Neural progenitor cell (in vitro differentiated cells): ENCODE measurements around the gene KPNB1. TPM values are rescaled to one million over a fixed set of nuclear protein-coding genes. Genes with fewer than 3 reads are reported as not detected.

ENCODE experiments used
- DNase-seq: peaks from one replicate; pipeline ENCODE4 v3.0.0-alpha.2; 2016; ENCODE audit warnings: low spot score
- H2AFZ ChIP-seq: fragments of 200-600 bp; sonication (generic); replicated peaks from 2 replicates; pipeline ENCODE4 v1.6.1; 2016; ENCODE audit warnings: antibody characterized with exemption
- H3F3A ChIP-seq: fragments of 200-600 bp; sonication (generic); 2 replicates; pipeline ENCODE4 v1.6.1; 2016; ENCODE audit warnings: antibody characterized with exemption, low read depth
- H3K27ac ChIP-seq: fragments of 200-600 bp; sonication (generic); 2 replicates; pipeline ENCODE4 v1.5.1; 2016; ENCODE audit warnings: mild to moderate bottlenecking
- H3K27me3 ChIP-seq: fragments of 200-600 bp; sonication (generic); 2 replicates; pipeline ENCODE4 v1.6.1; 2016; ENCODE audit warnings: mild to moderate bottlenecking, moderate library complexity
- H3K36me3 ChIP-seq: fragments of 200-600 bp; sonication (generic); 2 replicates; pipeline ENCODE4 v1.5.1; 2016
- H3K4me1 ChIP-seq: fragments of 200-600 bp; sonication (generic); 2 replicates; pipeline ENCODE4 v1.6.1; 2016; ENCODE audit warnings: mixed run types
- H3K4me2 ChIP-seq: fragments of 200-600 bp; sonication (generic); 2 replicates; pipeline ENCODE4 v1.6.1; 2016
- H3K4me3 ChIP-seq: fragments of 200-600 bp; sonication (generic); 2 replicates; pipeline ENCODE4 v1.5.1; 2016
- H3K79me2 ChIP-seq: fragments of 200-600 bp; sonication (generic); 2 replicates; pipeline ENCODE4 v1.6.1; 2016; ENCODE audit warnings: low read depth
- H3K9ac ChIP-seq: fragments of 200-600 bp; sonication (generic); 2 replicates; pipeline ENCODE4 v1.6.1; 2016
- H3K9me3 ChIP-seq: fragments of 200-600 bp; sonication (generic); 2 replicates; pipeline ENCODE4 v1.5.1; 2016; ENCODE audit warnings: low read depth
- H4K20me1 ChIP-seq: fragments of 200-600 bp; sonication (generic); 2 replicates; pipeline ENCODE4 v1.6.1; 2016; ENCODE audit warnings: low read depth
- H3K27ac Mint-ChIP-seq: 3 replicates; pipeline ENCODE4 v1.8.0; 2021; ENCODE audit warnings: mixed read lengths
- H3K27me3 Mint-ChIP-seq: 2 replicates; pipeline ENCODE4 v1.8.0; 2022; ENCODE audit warnings: low read depth, mild to moderate bottlenecking, inconsistent platforms, moderate library complexity, mixed read lengths; ENCODE audit not compliant: insufficient read depth
- H3K36me3 Mint-ChIP-seq: 3 replicates; pipeline ENCODE4 v1.8.0; 2021; ENCODE audit warnings: mixed read lengths
- H3K4me1 Mint-ChIP-seq: 3 replicates; pipeline ENCODE4 v1.8.0; 2021; ENCODE audit warnings: mixed read lengths
- H3K4me3 Mint-ChIP-seq: 3 replicates; pipeline ENCODE4 v1.8.0; 2021; ENCODE audit warnings: mild to moderate bottlenecking, moderate library complexity, mixed read lengths
- H3K9me3 Mint-ChIP-seq: 3 replicates; pipeline ENCODE4 v1.8.0; 2020; ENCODE audit warnings: mixed read lengths
- CTCF ChIP-seq: fragments of 200-600 bp; sonication (generic); IDR thresholded peaks from 2 replicates; pipeline ENCODE4 v1.5.1; 2017; ENCODE audit warnings: antibody characterized with exemption, mild to moderate bottlenecking
- EZH2 ChIP-seq: fragments of 200-600 bp; sonication (generic); IDR thresholded peaks from 2 replicates; pipeline ENCODE4 v1.6.1; 2017; ENCODE audit warnings: antibody characterized with exemption, mild to moderate bottlenecking, moderate library complexity
- EZH2phosphoT487 ChIP-seq: fragments of 200-600 bp; sonication (generic); IDR thresholded peaks from 2 replicates; pipeline ENCODE4 v1.6.1; 2017; ENCODE audit warnings: antibody characterized with exemption
- total RNA-seq: library from RNA; depleted of rRNA; stranded (reverse); fragments of >200 nt; gene quantifications from 2 replicates; pipeline ENCODE4 v1.2.3, GENCODE V29; 2015; ENCODE audit warnings: low replicate concordance

The KPNB1 gene
- total RNA-seq, 1 donor from 2014 or later, result 543 TPM

GRCh38 chr17:47717979-47718621, 68.4 kb downstream of the KPNB1 start:
- Histone ChIP-seq H4K20me1 (no peaks in the 10 kb centered on the region), H3K27ac (no peak overlapping the region), H3K4me3 (no peak overlapping the region), H3K27me3 (peaks cover 57% of the 10 kb centered on the region), H2AFZ (no peak overlapping the region), H3K79me2 (no peaks in the 10 kb centered on the region), H3K4me2 (no peak overlapping the region), H3K9me3 (no peaks in the 10 kb centered on the region), H3K9ac (no peak overlapping the region), H3K4me1 (no peaks in the 10 kb centered on the region), H3K36me3 (no peaks in the 10 kb centered on the region), H3F3A (peaks cover 10% of the 10 kb centered on the region)
- no peak overlapping the region for H3K27ac Mint-ChIP-seq
- no peaks in the 10 kb centered on the region for H3K9me3 Mint-ChIP-seq
- peak overlapping the region; percentile 13 for H3K4me3 Mint-ChIP-seq
- no peaks in the 10 kb centered on the region for H3K36me3 Mint-ChIP-seq
- DNase-seq, result no peak
- TF ChIP-seq EZH2phosphoT487 (no peak), EZH2 (no peak), CTCF (no peak)
- H3K27me3 Mint-ChIP-seq, result peaks cover 34% of the 10 kb centered on the region
- peaks cover 12% of the 10 kb centered on the region for H3K4me1 Mint-ChIP-seq

- Histone ChIP-seq H3K4me3 (no peak overlapping the region), H4K20me1 (no peaks in the 10 kb centered on the region), H3F3A (peaks cover 10% of the 10 kb centered on the region), H3K36me3 (no peaks in the 10 kb centered on the region), H3K27ac (no peak overlapping the region), H3K79me2 (no peaks in the 10 kb centered on the region), H2AFZ (no peak overlapping the region), H3K9ac (no peak overlapping the region), H3K4me2 (no peak overlapping the region), H3K27me3 (peaks cover 57% of the 10 kb centered on the region), H3K4me1 (no peaks in the 10 kb centered on the region), H3K9me3 (no peaks in the 10 kb centered on the region)
- Mint-ChIP-seq H3K27ac (no peak overlapping the region), H3K4me3 (no peak overlapping the region), H3K4me1 (peaks cover 12% of the 10 kb centered on the region), H3K27me3 (peaks cover 34% of the 10 kb centered on the region), H3K9me3 (no peaks in the 10 kb centered on the region), H3K36me3 (no peaks in the 10 kb centered on the region)
- DNase-seq, result no peak
- TF ChIP-seq CTCF (no peak), EZH2phosphoT487 (no peak), EZH2 (no peak)
Observed at GRCh38 chr17:47718634-47719405, 69.1 kb downstream of the KPNB1 start.

- Mint-ChIP-seq H3K4me1 (peaks cover 10% of the 10 kb centered on the region), H3K9me3 (no peaks in the 10 kb centered on the region), H3K27me3 (peaks cover 30% of the 10 kb centered on the region), H3K27ac (no peak overlapping the region), H3K4me3 (no peak overlapping the region), H3K36me3 (no peaks in the 10 kb centered on the region)
- Histone ChIP-seq H3K36me3 (no peaks in the 10 kb centered on the region), H3K9ac (no peak overlapping the region), H3F3A (peaks cover 10% of the 10 kb centered on the region), H4K20me1 (no peaks in the 10 kb centered on the region), H3K27me3 (peaks cover 53% of the 10 kb centered on the region), H3K4me1 (no peaks in the 10 kb centered on the region), H3K4me2 (no peak overlapping the region), H3K27ac (no peak overlapping the region), H2AFZ (no peak overlapping the region), H3K9me3 (no peaks in the 10 kb centered on the region), H3K4me3 (no peak overlapping the region), H3K79me2 (no peaks in the 10 kb centered on the region)
- TF ChIP-seq EZH2 (no peak), CTCF (no peak), EZH2phosphoT487 (no peak)
- DNase-seq, result no peak
Observed at GRCh38 chr17:47719411-47720152, 69.9 kb downstream of the KPNB1 start.
